Esophagus muscularis mucosa (tissue), 4 donors: ENCODE results near the gene ALPK3. TPM values are rescaled to one million over a fixed set of nuclear protein-coding genes. Genes with fewer than 3 reads are reported as not detected.

Experiments used
- DNase-seq: peaks from one replicate; pipeline ENCODE4 v3.0.0-alpha.2; 2017; ENCODE audit errors: extremely low spot score
- H3K27ac ChIP-seq, 4 donors: fragments of 200-600 bp; sonication (generic); replicated peaks in 1 of 4; 1 replicate in 3 of 4; 2 replicates in 1 of 4; pipeline ENCODE4 v1.5.1; 2016 to 2019; ENCODE audit warnings: mild to moderate bottlenecking in 1 of 4
- H3K27me3 ChIP-seq, 4 donors: fragments of 200-600 bp; sonication (generic); one replicate each; pipeline versions ENCODE4 v1.5.1 to v1.6.0; 2016 to 2019
- H3K36me3 ChIP-seq, 4 donors: fragments of 200-600 bp; sonication (generic); one replicate each; pipeline ENCODE4 v1.5.1; 2016 to 2019
- H3K4me1 ChIP-seq, 4 donors: fragments of 200-600 bp; sonication (generic); one replicate each; pipeline ENCODE4 v1.5.1; 2016 to 2019
- H3K4me3 ChIP-seq, 4 donors: fragments of 200-600 bp; sonication (generic); 1 replicate in 2 of 4; 2 replicates in 2 of 4; pipeline ENCODE4 v1.5.1; 2016 to 2019; ENCODE audit warnings: mild to moderate bottlenecking in 4 of 4, moderate library complexity in 1 of 4
- H3K9me3 ChIP-seq, 4 donors: fragments of 200-600 bp; sonication (generic); 1 replicate in 3 of 4; 2 replicates in 1 of 4; pipeline ENCODE4 v1.5.1; 2016 to 2019
- CTCF ChIP-seq, 3 experiments: fragments of 200-600 bp in 2 of 3; fragments of 450-650 bp in 1 of 3; sonication (generic) in 2 of 3; IDR thresholded peaks; one replicate each; pipeline ENCODE4 v1.5.1; 2017 to 2019; ENCODE audit warnings: antibody characterized with exemption in 3 of 3, mild to moderate bottlenecking in 2 of 3, moderate library complexity in 1 of 3
- EP300 ChIP-seq: sonication (generic); formaldehyde crosslinking; IDR thresholded peaks from one replicate; pipeline ENCODE4 v1.6.1; 2017; ENCODE audit warnings: antibody characterized with exemption
- POLR2A ChIP-seq: fragments of 450-650 bp; IDR thresholded peaks from one replicate; pipeline ENCODE4 v1.6.1; 2017; ENCODE audit warnings: antibody characterized with exemption, moderate library complexity, mild to moderate bottlenecking, low read depth
- POLR2AphosphoS5 ChIP-seq, 2 donors: sonication (generic); formaldehyde crosslinking; IDR thresholded peaks; one replicate each; pipeline ENCODE4 v1.6.1; 2017; ENCODE audit warnings: antibody characterized with exemption in 2 of 2
- WGBS: methylation state at CpG from one replicate; pipeline ENCODE4 v1.1.5; 2018; 5-methylcytosine and 5-hydroxymethylcytosine counted together
- intact Hi-C: fragments of 100-400 bp; cut with DNase I; formaldehyde crosslinking; loops from one replicate; pipeline ENCODE4 v1.15.1; 2023
- total RNA-seq, 4 donors: library from RNA; depleted of rRNA; stranded (reverse); fragments of >200 nt; gene quantifications; one replicate each; pipeline versions ENCODE4 v1.1.0 to v1.2.1, GENCODE V29; 2016

ALPK3 gene
- total RNA-seq, 4 donors from 2014 or later, result 9.1 to 21.5 (median 16.2) TPM

- DNase-seq, result no peak
- TF ChIP-seq CTCF (IDR thresholded peaks at IDR 0.05) (no peak), POLR2AphosphoS5 (IDR thresholded peaks at IDR 0.05) (no peak), EP300 (no peak), POLR2A (no peak)
- Histone ChIP-seq H3K4me1 (peaks cover 31 to 47% (median 37%) of the 10 kb centered on the region in 4 donors), H3K27me3 (no peaks in the 10 kb centered on the region), H3K4me3 (no peak overlapping the region), H3K9me3 (no peaks in the 10 kb centered on the region), H3K27ac (no peak overlapping the region), H3K36me3 (peaks cover 22 to 52% (median 43%) of the 10 kb centered on the region in 4 donors)
- intact Hi-C loops, result no loop called here
- WGBS, result 91% methylated on average over 6 of the region's 12 CpGs
Measured at GRCh38 chr15:84783493-84784251, 33.5 kb upstream of the ALPK3 start.

- Histone ChIP-seq H3K4me3 (no peak overlapping the region), H3K27me3 (no peaks in the 10 kb centered on the region), H3K36me3 (peaks cover 22 to 49% (median 42%) of the 10 kb centered on the region in 4 donors), H3K4me1 (peaks cover 31 to 43% (median 37%) of the 10 kb centered on the region in 4 donors), H3K27ac (no peak overlapping the region), H3K9me3 (no peaks in the 10 kb centered on the region)
- no peak for DNase-seq
- WGBS, result 96% methylated on average over 16 of the region's 17 CpGs
- intact Hi-C loops, result no loop called here
- no peak for TF ChIP-seq POLR2A
- TF ChIP-seq CTCF (IDR thresholded peaks at IDR 0.05), result no peak
- TF ChIP-seq EP300, result no peak
- no peak for TF ChIP-seq POLR2AphosphoS5 (IDR thresholded peaks at IDR 0.05)
Measured at GRCh38 chr15:84784262-84784661, 32.9 kb upstream of the ALPK3 start.

GRCh38 chr15:84785053-84785452, 32.1 kb upstream of the ALPK3 start:
- no peaks in the 10 kb centered on the region for H3K27me3 ChIP-seq

GRCh38 chr15:84788500-84788899, 28.7 kb upstream of the ALPK3 start:
- Histone ChIP-seq H3K9me3 (no peaks in the 10 kb centered on the region), H3K4me3 (no peak overlapping the region), H3K27me3 (no peaks in the 10 kb centered on the region), H3K4me1 (peaks cover 31 to 53% (median 41%) of the 10 kb centered on the region in 4 donors), H3K36me3 (peaks cover 13 to 60% (median 49%) of the 10 kb centered on the region in 4 donors), H3K27ac (no peak overlapping the region)
- no peak for TF ChIP-seq CTCF (IDR thresholded peaks at IDR 0.05)
- WGBS, result 69% methylated on average over 2 of the region's 2 CpGs
- intact Hi-C loops, result no loop called here
- no peak for DNase-seq

More at GRCh38 chr15:84785053-84785452, 32.1 kb upstream of the ALPK3 start:
- Histone ChIP-seq H3K4me1 (peaks cover 31 to 39% (median 37%) of the 10 kb centered on the region in 4 donors), H3K36me3 (peaks cover 22 to 51% (median 42%) of the 10 kb centered on the region in 4 donors), H3K4me3 (no peak overlapping the region), H3K9me3 (no peaks in the 10 kb centered on the region), H3K27ac (no peak overlapping the region)
- intact Hi-C loops, result no loop called here
- TF ChIP-seq CTCF (IDR thresholded peaks at IDR 0.05), result no peak
- no peak for TF ChIP-seq POLR2AphosphoS5 (IDR thresholded peaks at IDR 0.05)
- no peak for TF ChIP-seq POLR2A
- TF ChIP-seq EP300, result no peak
- DNase-seq, result no peak
- 90% methylated on average over 4 of the region's 5 CpGs for WGBS
